ENCODE results near the gene DNAH1. TPM values are rescaled to one million over a fixed set of nuclear protein-coding genes. Genes with fewer than 3 reads are reported as not detected.

The DNAH1 gene
- total and polyA plus RNA-seq, 2 donors (not counting 1 experiment from before 2014, with no cell fraction given), result 47.2 to 59.2 TPM

DNA sequence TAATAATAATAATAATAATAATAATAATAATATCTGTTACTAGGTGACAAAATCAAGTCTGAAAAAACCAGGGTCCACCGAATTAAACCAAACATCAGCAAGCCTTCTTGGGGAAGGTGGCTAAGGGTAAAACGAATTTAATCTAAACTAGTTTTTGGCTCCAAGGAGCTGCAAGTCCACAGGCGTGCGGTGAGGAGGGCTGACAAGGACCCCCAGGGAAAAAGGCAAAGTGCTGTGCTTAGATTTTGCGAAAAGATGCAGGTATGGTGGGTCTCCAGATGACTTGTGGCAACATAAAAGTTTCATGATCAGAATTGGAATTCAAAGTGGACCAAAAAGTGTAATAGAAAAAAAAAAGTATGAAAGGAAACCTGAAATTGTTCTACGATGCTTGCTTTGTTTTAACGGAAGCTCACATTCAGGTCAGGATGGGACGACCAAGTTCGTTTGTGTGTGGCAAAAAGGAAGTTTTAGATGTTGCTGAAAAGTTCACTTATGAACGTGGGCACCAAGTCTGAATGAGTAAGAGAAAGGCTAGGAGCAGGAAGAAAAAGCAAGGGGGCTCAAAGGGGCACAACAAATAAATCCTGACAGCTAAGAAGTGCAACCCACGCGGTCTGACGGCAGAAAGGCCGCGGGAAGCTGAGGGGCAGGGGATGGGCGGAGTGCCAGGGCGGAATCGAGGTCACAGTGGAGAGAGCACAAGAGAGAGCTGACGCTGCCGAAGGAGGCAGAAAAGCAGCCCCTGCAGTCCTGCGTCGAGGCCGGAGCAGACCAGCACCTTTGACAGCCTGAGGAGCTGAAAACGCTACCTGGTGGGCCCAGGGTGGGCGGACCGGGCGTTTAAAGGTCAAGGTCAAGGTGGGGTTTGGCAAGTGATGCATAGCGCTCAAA lies 38.8 kb upstream of the DNAH1 start:
- peaks cover 56% of the 10 kb centered on the region for H3K4me1 Mint-ChIP-seq
- H3K9me3 ChIP-seq (ENCODE audit: control extremely low read depth in 1 of 3, control insufficient read depth in 2 of 3, insufficient read depth in 1 of 3, low read length in 2 of 3), result no peaks in the 10 kb centered on the region
- peaks cover 39 to 55% of the 10 kb centered on the region in 2 donors for H3K4me1 ChIP-seq (ENCODE audit: control insufficient read depth in 2 of 2, insufficient read depth in 2 of 2, low read length in 2 of 2)

More for the DNA sequence above, 38.8 kb upstream of the DNAH1 start:
- H3K27me3 Mint-ChIP-seq, result no peaks in the 10 kb centered on the region
- Histone ChIP-seq H3K36me3 (replicated peaks in 1 of 2; ENCODE audit: control extremely low read depth in 1 of 2, control insufficient read depth in 1 of 2, extremely low read depth in 1 of 2, insufficient read depth in 2 of 2, low read length in 1 of 2) (peaks cover 0 to 22% of the 10 kb centered on the region in 2 experiments), H3K4me3 (ENCODE audit: control extremely low read depth in 1 of 5, extremely low read depth in 1 of 5, insufficient read depth in 1 of 5, low read depth in 2 of 5, low read length in 4 of 5) (peak overlapping the region; percentile 67 to 94 (median 77)), H3K79me2 (ENCODE audit: control insufficient read depth, insufficient read depth, low read length) (peaks cover 76% of the 10 kb centered on the region), H4K20me1 (ENCODE audit: control insufficient read depth, insufficient read depth, low read length, poor library complexity, severe bottlenecking) (peaks cover 43% of the 10 kb centered on the region), H3K27ac (ENCODE audit: low read length in 2 of 2) (peak overlapping the region; percentile 83 to 87), H3K9ac (ENCODE audit: low read length) (peak overlapping the region; percentile 80), H2AFZ (ENCODE audit: insufficient read depth, low read depth, low read length, poor library complexity, severe bottlenecking) (peak overlapping the region; percentile 3), H3K4me2 (replicated peaks; ENCODE audit: low read depth, low read length, poor library complexity, severe bottlenecking) (peak overlapping the region; percentile 79), H3K27me3 (replicated peaks in 1 of 4; ENCODE audit: control extremely low read depth in 1 of 4, control insufficient read depth in 3 of 4, insufficient read depth in 4 of 4, low read length in 3 of 4) (no peaks in the 10 kb centered on the region)
- ChIA-PET POLR2A (interaction anchor here (0.6 to 5.0 kb wide), 16 partner anchors 11 to 281 kb away, joined by 3 to 52 read pairs (median 4); partner anchors contain the start of genes GLYCTK, RPL29, TLR9 and TWF2), CTCF (interaction anchor here (0.6 to 17.5 kb wide), 15 partner anchors 9 to 62 kb away, joined by 3 to 265 read pairs (median 6); partner anchors contain the start of genes GLYCTK, PPM1M, TLR9 and TWF2)
- peak; percentile 68 for DNase-seq
- under 1% methylated on average over 22 of the region's 28 CpGs for WGBS (ENCODE audit: insufficient coverage)
- peak overlapping the region; percentile 95 for H3K4me3 Mint-ChIP-seq
- TF ChIP-seq, protein P1, sequence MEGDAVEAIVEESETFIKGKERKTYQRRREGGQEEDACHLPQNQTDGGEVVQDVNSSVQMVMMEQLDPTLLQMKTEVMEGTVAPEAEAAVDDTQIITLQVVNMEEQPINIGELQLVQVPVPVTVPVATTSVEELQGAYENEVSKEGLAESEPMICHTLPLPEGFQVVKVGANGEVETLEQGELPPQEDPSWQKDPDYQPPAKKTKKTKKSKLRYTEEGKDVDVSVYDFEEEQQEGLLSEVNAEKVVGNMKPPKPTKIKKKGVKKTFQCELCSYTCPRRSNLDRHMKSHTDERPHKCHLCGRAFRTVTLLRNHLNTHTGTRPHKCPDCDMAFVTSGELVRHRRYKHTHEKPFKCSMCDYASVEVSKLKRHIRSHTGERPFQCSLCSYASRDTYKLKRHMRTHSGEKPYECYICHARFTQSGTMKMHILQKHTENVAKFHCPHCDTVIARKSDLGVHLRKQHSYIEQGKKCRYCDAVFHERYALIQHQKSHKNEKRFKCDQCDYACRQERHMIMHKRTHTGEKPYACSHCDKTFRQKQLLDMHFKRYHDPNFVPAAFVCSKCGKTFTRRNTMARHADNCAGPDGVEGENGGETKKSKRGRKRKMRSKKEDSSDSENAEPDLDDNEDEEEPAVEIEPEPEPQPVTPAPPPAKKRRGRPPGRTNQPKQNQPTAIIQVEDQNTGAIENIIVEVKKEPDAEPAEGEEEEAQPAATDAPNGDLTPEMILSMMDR (IDR thresholded peaks at IDR 0.05), result no peak
- no peak for TF ChIP-seq EZH2 (IDR thresholded peaks at IDR 0.05; ENCODE audit: borderline replicate concordance, insufficient read depth, low read depth, low read length, poor library complexity, severe bottlenecking)
- ATAC-seq (ENCODE audit: low read depth), result peak; percentile 12
- H3K27ac Mint-ChIP-seq, result peak overlapping the region; percentile 96
- no peaks in the 10 kb centered on the region for H3K9me3 Mint-ChIP-seq (ENCODE audit: insufficient read depth)
- intact Hi-C loops (cut with micrococcal nuclease), result loop anchor here (5.0 kb wide), 3 partner anchors 35 to 280 kb away; partner anchors contain the start of genes RPL29 and UQCC5
